Keratinocyte (primary cell): ENCODE results near the gene KDM7A. TPM values are rescaled to one million over a fixed set of nuclear protein-coding genes. Genes with fewer than 3 reads are reported as not detected.

Experiments
- DNase-seq: peaks from one replicate; pipeline ENCODE4 v3.0.0-alpha.2; 2011; ENCODE audit warnings: low read depth, missing footprints, low spot score
- FAIRE-seq: peaks from 2 replicates; lab custom pipeline; 2011; peaks lifted over from hg19 to GRCh38; lab: Jason Lieb, UNC
- H2AFZ ChIP-seq: 2 replicates; pipeline ENCODE4 v1.6.0; 2012; ENCODE audit warnings: low read length, control low read depth, inconsistent platforms; ENCODE audit not compliant: control insufficient read depth
- H3K27ac ChIP-seq: 2 replicates; pipeline ENCODE4 v1.5.1; 2011; ENCODE audit warnings: low read length; ENCODE audit not compliant: control insufficient read depth, insufficient read depth
- H3K27me3 ChIP-seq: 3 replicates; pipeline ENCODE4 v1.6.0; 2011; ENCODE audit warnings: low read length; ENCODE audit not compliant: control insufficient read depth, insufficient read depth; ENCODE audit errors: extremely low read depth
- H3K36me3 ChIP-seq, 2 experiments: 2 replicates in 1 of 2; 3 replicates in 1 of 2; pipeline ENCODE4 v1.5.1; 2011; ENCODE audit warnings: low read length in 2 of 2, mild to moderate bottlenecking in 1 of 2; ENCODE audit not compliant: control insufficient read depth in 2 of 2, insufficient read depth in 2 of 2; ENCODE audit errors: extremely low read depth in 1 of 2
- H3K4me1 ChIP-seq: 3 replicates; pipeline ENCODE4 v1.5.1; 2011; ENCODE audit warnings: low read length; ENCODE audit not compliant: control insufficient read depth, insufficient read depth; ENCODE audit errors: extremely low read depth
- H3K4me2 ChIP-seq: 3 replicates; pipeline ENCODE4 v1.6.0; 2011; ENCODE audit warnings: low read depth, low read length; ENCODE audit not compliant: control insufficient read depth, insufficient read depth; ENCODE audit errors: extremely low read depth
- H3K4me3 ChIP-seq, 3 experiments: fragments of 200-600 bp in 1 of 3; sonication (generic) in 1 of 3; 2 replicates in 2 of 3; 3 replicates in 1 of 3; pipeline ENCODE4 v1.5.1; 2011 to 2016; ENCODE audit warnings: low read length in 3 of 3, mild to moderate bottlenecking in 3 of 3, control low read depth in 2 of 3, inconsistent platforms in 1 of 3, low read depth in 1 of 3, mixed read lengths in 1 of 3, mixed run types in 1 of 3, moderate library complexity in 1 of 3; ENCODE audit not compliant: control insufficient read depth in 2 of 3, insufficient read depth in 2 of 3; ENCODE audit errors: extremely low read depth in 1 of 3
- H3K79me2 ChIP-seq: 2 replicates; pipeline ENCODE4 v1.6.0; 2012; ENCODE audit warnings: low read length; ENCODE audit not compliant: control insufficient read depth, insufficient read depth
- H3K9ac ChIP-seq: 3 replicates; pipeline ENCODE4 v1.6.0; 2011; ENCODE audit warnings: low read length; ENCODE audit not compliant: control insufficient read depth, insufficient read depth; ENCODE audit errors: extremely low read depth
- H3K9me1 ChIP-seq: 3 replicates; pipeline ENCODE4 v1.6.0; 2011; ENCODE audit warnings: low read length; ENCODE audit not compliant: control insufficient read depth, insufficient read depth; ENCODE audit errors: extremely low read depth
- H3K9me3 ChIP-seq: 2 replicates; pipeline ENCODE4 v1.5.1; 2012; ENCODE audit warnings: low read depth, low read length; ENCODE audit not compliant: control insufficient read depth
- H4K20me1 ChIP-seq: 3 replicates; pipeline ENCODE4 v1.6.0; 2011; ENCODE audit warnings: low read length; ENCODE audit not compliant: control insufficient read depth, insufficient read depth; ENCODE audit errors: extremely low read depth
- EZH2 ChIP-seq: IDR thresholded peaks from one replicate; pipeline ENCODE4 v1.6.1; 2012; ENCODE audit warnings: inconsistent platforms, mild to moderate bottlenecking, low read length, moderate library complexity
- dilution Hi-C: fragments of 300-500 bp; cut with MboI; formaldehyde crosslinking; loops from one replicate; pipeline ENCODE4 v1.7.0; 2020; ENCODE audit warnings: low sequenced_read_pairs; ENCODE audit not compliant: extremely low pct_ligation_motif_present
- polyA plus RNA-seq, 5 experiments: library from polyadenylated mRNA; depleted of rRNA in 3 of 5; stranded (reverse) in 3 of 5; stranded (forward) in 1 of 5; unstranded in 1 of 5; fragments of >200 nt; gene quantifications; 1 replicate in 1 of 5; 2 replicates in 3 of 5; 3 replicates in 1 of 5; pipeline versions ENCODE4 v1.2.1 to v1.2.3, GENCODE V29; 2011 to 2012; ENCODE audit warnings: missing spikeins in 2 of 5, low read depth in 1 of 5, low replicate concordance in 1 of 5
- TF ChIP-seq, protein P1 (sequence below), 3 experiments: IDR thresholded peaks in 1 of 3; conservative IDR thresholded peaks in 1 of 3; optimal IDR thresholded peaks in 1 of 3; 2 replicates in 2 of 3; 3 replicates in 1 of 3; pipeline versions ENCODE3 to v1.5.1; 2011; ENCODE audit warnings: low read length in 3 of 3, mild to moderate bottlenecking in 3 of 3, moderate library complexity in 2 of 3, control low read depth in 1 of 3, inconsistent platforms in 1 of 3; ENCODE audit not compliant: insufficient read depth in 2 of 3; ENCODE audit errors: extremely low read depth in 1 of 3

KDM7A gene
- polyA plus RNA-seq, 1 donor (not counting 4 experiments of a cell fraction or from before 2014, with no cell fraction given) = 3.3 TPM

DNA sequence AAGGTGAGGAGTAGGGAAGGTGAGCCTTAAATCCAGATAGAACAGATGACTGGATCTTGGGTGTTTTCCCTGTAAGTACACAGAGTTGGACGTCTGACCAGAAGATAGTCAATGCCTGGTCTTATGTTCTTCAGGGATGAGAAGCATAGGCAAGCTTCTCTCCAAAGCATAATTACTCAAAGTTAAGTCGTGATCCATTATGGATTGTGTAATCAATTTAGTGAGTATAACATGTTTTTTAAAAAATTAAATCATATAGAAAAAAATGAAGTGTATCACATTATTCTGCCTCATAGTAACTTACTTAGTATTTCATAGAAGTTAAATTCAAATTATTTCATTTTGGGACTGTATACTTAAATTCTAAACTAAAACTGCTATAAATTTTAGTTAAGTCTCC, 39.7 kb downstream of the KDM7A start:
- FAIRE-seq = no peak

GRCh38 chr7:140136073-140136472, 40.7 kb downstream of the KDM7A start:
- H3K4me1 ChIP-seq = no peaks in the 10 kb centered on the region
- no peak overlapping the region for H3K27ac ChIP-seq
- no peaks in the 10 kb centered on the region for H3K79me2 ChIP-seq
- no peaks in the 10 kb centered on the region for H3K9me3 ChIP-seq
- dilution Hi-C loops = no loop called here
- no peaks in the 10 kb centered on the region for H3K9me1 ChIP-seq
- no peak overlapping the region for H3K9ac ChIP-seq
- peaks cover 0 to 4% of the 10 kb centered on the region in 2 experiments for H3K36me3 ChIP-seq
- no peak for DNase-seq
- no peak overlapping the region for H3K4me2 ChIP-seq
- no peak overlapping the region for H3K4me3 ChIP-seq
- H3K27me3 ChIP-seq = no peaks in the 10 kb centered on the region
- no peaks in the 10 kb centered on the region for H4K20me1 ChIP-seq
- H2AFZ ChIP-seq = no peak overlapping the region
- FAIRE-seq = no peak
- TF ChIP-seq, protein P1, sequence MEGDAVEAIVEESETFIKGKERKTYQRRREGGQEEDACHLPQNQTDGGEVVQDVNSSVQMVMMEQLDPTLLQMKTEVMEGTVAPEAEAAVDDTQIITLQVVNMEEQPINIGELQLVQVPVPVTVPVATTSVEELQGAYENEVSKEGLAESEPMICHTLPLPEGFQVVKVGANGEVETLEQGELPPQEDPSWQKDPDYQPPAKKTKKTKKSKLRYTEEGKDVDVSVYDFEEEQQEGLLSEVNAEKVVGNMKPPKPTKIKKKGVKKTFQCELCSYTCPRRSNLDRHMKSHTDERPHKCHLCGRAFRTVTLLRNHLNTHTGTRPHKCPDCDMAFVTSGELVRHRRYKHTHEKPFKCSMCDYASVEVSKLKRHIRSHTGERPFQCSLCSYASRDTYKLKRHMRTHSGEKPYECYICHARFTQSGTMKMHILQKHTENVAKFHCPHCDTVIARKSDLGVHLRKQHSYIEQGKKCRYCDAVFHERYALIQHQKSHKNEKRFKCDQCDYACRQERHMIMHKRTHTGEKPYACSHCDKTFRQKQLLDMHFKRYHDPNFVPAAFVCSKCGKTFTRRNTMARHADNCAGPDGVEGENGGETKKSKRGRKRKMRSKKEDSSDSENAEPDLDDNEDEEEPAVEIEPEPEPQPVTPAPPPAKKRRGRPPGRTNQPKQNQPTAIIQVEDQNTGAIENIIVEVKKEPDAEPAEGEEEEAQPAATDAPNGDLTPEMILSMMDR (optimal IDR thresholded peaks at IDR 0.05 in 1 of 3, IDR thresholded peaks at IDR 0.05 in 1 of 3, conservative IDR thresholded peaks at IDR 0.05 in 1 of 3; ENCODE audit: extremely low read depth in 1 of 3, insufficient read depth in 2 of 3, low read length in 3 of 3) = no peak
- no peak for TF ChIP-seq EZH2

More for the DNA sequence above, 39.7 kb downstream of the KDM7A start:
- TF ChIP-seq, protein P1 (optimal IDR thresholded peaks at IDR 0.05 in 1 of 3, IDR thresholded peaks at IDR 0.05 in 1 of 3, conservative IDR thresholded peaks at IDR 0.05 in 1 of 3; ENCODE audit: extremely low read depth in 1 of 3, insufficient read depth in 2 of 3, low read length in 3 of 3) = no peak
- no peak for TF ChIP-seq EZH2
- Histone ChIP-seq H3K9ac (no peak overlapping the region), H3K4me2 (no peak overlapping the region), H2AFZ (no peak overlapping the region), H3K79me2 (no peaks in the 10 kb centered on the region), H4K20me1 (no peaks in the 10 kb centered on the region), H3K27ac (no peak overlapping the region), H3K4me1 (no peaks in the 10 kb centered on the region), H3K27me3 (no peaks in the 10 kb centered on the region), H3K9me1 (no peaks in the 10 kb centered on the region), H3K4me3 (no peak overlapping the region), H3K36me3 (peaks cover 0 to 4% of the 10 kb centered on the region in 2 experiments), H3K9me3 (no peaks in the 10 kb centered on the region)
- dilution Hi-C loops = no loop called here
- DNase-seq = no peak
